ENCODE measurements around the gene NEDD8.

NEDD8 gene

DNA sequence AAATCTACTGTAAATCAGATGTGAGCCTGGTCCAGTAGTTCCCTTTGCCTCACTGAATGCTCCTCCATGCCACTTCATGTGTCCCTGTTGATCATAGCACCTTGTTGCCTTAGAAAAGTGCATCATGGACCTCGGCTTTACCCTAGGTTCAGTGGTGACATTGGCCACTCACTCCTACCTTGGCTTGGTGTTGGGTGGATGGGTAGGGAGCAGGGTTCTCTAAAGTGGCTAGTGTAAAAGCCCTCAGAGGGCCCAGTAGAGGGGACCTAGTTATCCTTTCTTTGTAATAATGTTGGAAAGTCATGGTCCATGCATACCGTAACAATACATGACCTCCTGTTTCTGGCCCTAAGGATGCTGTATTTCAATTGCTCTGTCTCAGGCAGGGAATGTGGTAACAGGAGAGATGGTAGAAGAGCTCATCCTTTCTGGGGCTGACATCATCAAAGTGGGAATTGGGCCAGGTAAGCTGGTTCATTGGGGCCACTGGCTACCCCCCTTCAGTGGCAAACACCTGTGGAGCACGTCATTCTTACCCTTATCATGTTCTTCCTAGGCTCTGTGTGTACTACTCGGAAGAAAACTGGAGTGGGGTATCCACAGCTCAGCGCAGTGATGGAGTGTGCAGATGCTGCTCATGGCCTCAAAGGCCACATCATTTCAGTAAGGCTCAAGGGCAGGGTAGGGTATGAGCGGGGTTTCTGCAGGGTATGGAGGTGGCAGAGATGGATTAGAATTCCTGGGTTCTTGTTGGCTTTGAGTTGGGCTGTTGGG lies 4.7 kb upstream of the NEDD8 start:
- Histone ChIP-seq H3K4me3 (ENCODE audit: insufficient read length, low read depth) (no peak overlapping the region), H3K4me1 (ENCODE audit: insufficient read depth, insufficient read length) (no peaks in the 10 kb centered on the region), H3K9ac (ENCODE audit: insufficient read length, low read depth) (no peak overlapping the region), H3K27me3 (ENCODE audit: insufficient read depth, insufficient read length) (no peaks in the 10 kb centered on the region), H3K36me3 (ENCODE audit: insufficient read depth, insufficient read length, low read length) (peaks cover 75% of the 10 kb centered on the region), H3K9me3 (ENCODE audit: insufficient read depth, low read length) (no peaks in the 10 kb centered on the region)
- TF ChIP-seq ZNF274 (IDR thresholded peaks at IDR 0.05; ENCODE audit: low read depth, low read length) (no peak), YY1 (IDR thresholded peaks at IDR 0.05; ENCODE audit: insufficient read depth, insufficient read length) (no peak), SUZ12 (IDR thresholded peaks at IDR 0.05; ENCODE audit: extremely low read depth, insufficient read depth, insufficient read length) (no peak)
- DNase-seq (ENCODE audit: low read depth, low spot score), result no peak

GRCh38 chr14:24235804-24236688 lies 3.9 kb upstream of the NEDD8 start:
- H3K36me3 ChIP-seq (ENCODE audit: insufficient read depth, insufficient read length, low read length), result peaks cover 71% of the 10 kb centered on the region
- H3K4me3 ChIP-seq (ENCODE audit: insufficient read length, low read depth), result no peak overlapping the region
- H3K27me3 ChIP-seq (ENCODE audit: insufficient read depth, insufficient read length), result no peaks in the 10 kb centered on the region
- H3K4me1 ChIP-seq (ENCODE audit: insufficient read depth, insufficient read length), result no peaks in the 10 kb centered on the region
- TF ChIP-seq SUZ12 (IDR thresholded peaks at IDR 0.05; ENCODE audit: extremely low read depth, insufficient read depth, insufficient read length), result no peak
- TF ChIP-seq YY1 (IDR thresholded peaks at IDR 0.05; ENCODE audit: insufficient read depth, insufficient read length), result no peak
- TF ChIP-seq ZNF274 (IDR thresholded peaks at IDR 0.05; ENCODE audit: low read depth, low read length), result no peak
- H3K9ac ChIP-seq (ENCODE audit: insufficient read length, low read depth), result no peak overlapping the region
- no peak for DNase-seq (ENCODE audit: low read depth, low spot score)
- no peaks in the 10 kb centered on the region for H3K9me3 ChIP-seq (ENCODE audit: insufficient read depth, low read length)

- Histone ChIP-seq H3K4me3 (ENCODE audit: insufficient read length, low read depth) (no peak overlapping the region), H3K4me1 (ENCODE audit: insufficient read depth, insufficient read length) (no peaks in the 10 kb centered on the region), H3K9ac (ENCODE audit: insufficient read length, low read depth) (no peak overlapping the region), H3K36me3 (ENCODE audit: insufficient read depth, insufficient read length, low read length) (peaks cover 59% of the 10 kb centered on the region), H3K9me3 (ENCODE audit: insufficient read depth, low read length) (no peaks in the 10 kb centered on the region), H3K27me3 (ENCODE audit: insufficient read depth, insufficient read length) (no peaks in the 10 kb centered on the region)
- TF ChIP-seq SUZ12 (IDR thresholded peaks at IDR 0.05; ENCODE audit: extremely low read depth, insufficient read depth, insufficient read length), result no peak
- no peak for TF ChIP-seq YY1 (IDR thresholded peaks at IDR 0.05; ENCODE audit: insufficient read depth, insufficient read length)
- no peak for TF ChIP-seq ZNF274 (IDR thresholded peaks at IDR 0.05; ENCODE audit: low read depth, low read length)
- no peak for DNase-seq (ENCODE audit: low read depth, low spot score)
Observed at GRCh38 chr14:24234095-24235005, 2.2 kb upstream of the NEDD8 start.

GRCh38 chr14:24233538-24233866 lies 1.3 kb upstream of the NEDD8 start:
- no peak for TF ChIP-seq ZNF274 (IDR thresholded peaks at IDR 0.05; ENCODE audit: low read depth, low read length)
- TF ChIP-seq SUZ12 (IDR thresholded peaks at IDR 0.05; ENCODE audit: extremely low read depth, insufficient read depth, insufficient read length), result no peak
- TF ChIP-seq YY1 (IDR thresholded peaks at IDR 0.05; ENCODE audit: insufficient read depth, insufficient read length), result no peak
- no peaks in the 10 kb centered on the region for H3K27me3 ChIP-seq (ENCODE audit: insufficient read depth, insufficient read length)
- H3K9ac ChIP-seq (ENCODE audit: insufficient read length, low read depth), result peak overlapping the region; percentile 83
- H3K4me3 ChIP-seq (ENCODE audit: insufficient read length, low read depth), result peak overlapping the region; percentile 92
- DNase-seq (ENCODE audit: low read depth, low spot score), result no peak
- H3K9me3 ChIP-seq (ENCODE audit: insufficient read depth, low read length), result no peaks in the 10 kb centered on the region
- H3K4me1 ChIP-seq (ENCODE audit: insufficient read depth, insufficient read length), result no peaks in the 10 kb centered on the region
- H3K36me3 ChIP-seq (ENCODE audit: insufficient read depth, insufficient read length, low read length), result peaks cover 54% of the 10 kb centered on the region

- no peak for DNase-seq (ENCODE audit: low read depth, low spot score)
- no peaks in the 10 kb centered on the region for H3K4me1 ChIP-seq (ENCODE audit: insufficient read depth, insufficient read length)
- H3K4me3 ChIP-seq (ENCODE audit: insufficient read length, low read depth), result peak within 1 kb of the TSS; percentile 92
- peaks cover 53% of the 10 kb centered on the region for H3K36me3 ChIP-seq (ENCODE audit: insufficient read depth, insufficient read length, low read length)
- H3K9me3 ChIP-seq (ENCODE audit: insufficient read depth, low read length), result no peaks in the 10 kb centered on the region
- peak within 1 kb of the TSS; percentile 95 for H3K9ac ChIP-seq (ENCODE audit: insufficient read length, low read depth)
- TF ChIP-seq SUZ12 (IDR thresholded peaks at IDR 0.05; ENCODE audit: extremely low read depth, insufficient read depth, insufficient read length) (no peak), ZNF274 (IDR thresholded peaks at IDR 0.05; ENCODE audit: low read depth, low read length) (no peak), YY1 (IDR thresholded peaks at IDR 0.05; ENCODE audit: insufficient read depth, insufficient read length) (no peak)
- H3K27me3 ChIP-seq (ENCODE audit: insufficient read depth, insufficient read length), result no peaks in the 10 kb centered on the region
Observed at GRCh38 chr14:24232645-24233537, 724 bp upstream of the NEDD8 start, which contains the start of gene GMPR2. TSS of gene GMPR2 (plus strand) at chr14:24232929. CDS start at chr14:24233254, 325 bp downstream.

Data from NT2/D1 (cell line).